HFFc6 (cell line): Measurements from ENCODE around the gene DAP. TPM values are rescaled to one million over a fixed set of nuclear protein-coding genes. Genes with fewer than 3 reads are reported as not detected.

Source experiments
- DNase-seq: peaks from one replicate; pipeline ENCODE4 v3.0.0-alpha.2; 2018
- H3K27ac Mint-ChIP-seq: 2 replicates; pipeline ENCODE4 v1.8.0; 2020; ENCODE audit warnings: mild to moderate bottlenecking, mixed read lengths
- H3K27me3 Mint-ChIP-seq: 2 replicates; pipeline ENCODE4 v1.8.0; 2021; ENCODE audit warnings: mild to moderate bottlenecking, moderate library complexity, mixed read lengths; ENCODE audit not compliant: insufficient read depth
- H3K36me3 Mint-ChIP-seq: 2 replicates; pipeline ENCODE4 v1.8.0; 2021; ENCODE audit warnings: low read depth, mixed read lengths
- H3K4me1 Mint-ChIP-seq: 2 replicates; pipeline ENCODE4 v1.8.0; 2020; ENCODE audit warnings: low read depth, mixed read lengths
- H3K4me3 Mint-ChIP-seq: 2 replicates; pipeline ENCODE4 v1.8.0; 2020; ENCODE audit warnings: mild to moderate bottlenecking, moderate library complexity, mixed read lengths
- H3K9me3 Mint-ChIP-seq: 2 replicates; pipeline ENCODE4 v1.8.0; 2020; ENCODE audit warnings: mild to moderate bottlenecking, mixed read lengths
- CTCF ChIP-seq: fragments of 200-600 bp; sonication (generic); IDR thresholded peaks from 2 replicates; pipeline ENCODE4 v1.5.0; 2021; ENCODE audit warnings: antibody characterized with exemption, mild to moderate bottlenecking
- total RNA-seq, 6 experiments: library from RNA; stranded (reverse); fragmentation: NEBNext Ultra II Directional; extraction: Animal tissue kit (Norgen Biotek cat#: 25700); gene quantifications; 2 replicates in 1 of 6; 3 replicates in 5 of 6; pipeline ENCODE4 v1.2.3, GENCODE V29; 2021

Gene DAP
- total RNA-seq, 6 experiments from 2014 or later, result 255 to 357 (median 285) TPM

- Mint-ChIP-seq H3K36me3 (peaks cover 16% of the 10 kb centered on the region; the same call in 1 of the 2 replicates), H3K4me1 (0 out of 2 replicates have a peak, but pooled peaks cover 6% of the 10 kb centered on the region), H3K9me3 (no peaks in the 10 kb centered on the region), H3K27me3 (no peaks in the 10 kb centered on the region; the same call in none of the 2 replicates), H3K4me3 (no peak overlapping the region), H3K27ac (no peak overlapping the region)
- no peak for TF ChIP-seq CTCF
- no peak for DNase-seq
These were observed 105.7 kb downstream of the DAP start for GRCh38 chr5:10655161-10655971.

GRCh38 chr5:10654566-10654965 is 106.5 kb downstream of the DAP start:
- no peak overlapping the region for H3K4me3 Mint-ChIP-seq
- TF ChIP-seq CTCF, result no peak
- no peaks in the 10 kb centered on the region for H3K9me3 Mint-ChIP-seq
- H3K27me3 Mint-ChIP-seq, result no peaks in the 10 kb centered on the region; the same call in none of the 2 replicates
- 0 out of 2 replicates have a peak, but pooled peaks cover 6% of the 10 kb centered on the region for H3K4me1 Mint-ChIP-seq
- H3K27ac Mint-ChIP-seq, result no peak overlapping the region
- peaks cover 19% of the 10 kb centered on the region; the same call in 1 of the 2 replicates for H3K36me3 Mint-ChIP-seq
- DNase-seq, result no peak

GRCh38 chr5:10653751-10654400 is 107.2 kb downstream of the DAP start:
- H3K9me3 Mint-ChIP-seq, result no peaks in the 10 kb centered on the region
- H3K27me3 Mint-ChIP-seq, result no peaks in the 10 kb centered on the region; the same call in 1 of the 2 replicates
- H3K4me3 Mint-ChIP-seq, result no peak overlapping the region
- no peak overlapping the region for H3K27ac Mint-ChIP-seq
- 0 out of 2 replicates have a peak, but pooled peaks cover 6% of the 10 kb centered on the region for H3K4me1 Mint-ChIP-seq
- no peak for TF ChIP-seq CTCF
- no peak for DNase-seq
- H3K36me3 Mint-ChIP-seq, result peaks cover 19% of the 10 kb centered on the region; the same call in 1 of the 2 replicates

- Mint-ChIP-seq H3K9me3 (no peaks in the 10 kb centered on the region), H3K4me1 (0 out of 2 replicates have a peak, but pooled peaks cover 6% of the 10 kb centered on the region), H3K36me3 (peaks cover 19% of the 10 kb centered on the region; the same call in 1 of the 2 replicates), H3K27me3 (no peaks in the 10 kb centered on the region; the same call in 1 of the 2 replicates), H3K4me3 (no peak overlapping the region), H3K27ac (no peak overlapping the region)
- no peak for TF ChIP-seq CTCF
- no peak for DNase-seq
These were observed 108.0 kb downstream of the DAP start for GRCh38 chr5:10653043-10653442.

- H3K36me3 Mint-ChIP-seq, result peaks cover 19% of the 10 kb centered on the region; the same call in 1 of the 2 replicates
- H3K27ac Mint-ChIP-seq, result no peak overlapping the region
- no peak for DNase-seq
- no peaks in the 10 kb centered on the region; the same call in 1 of the 2 replicates for H3K27me3 Mint-ChIP-seq
- 0 out of 2 replicates have a peak, but pooled peaks cover 6% of the 10 kb centered on the region for H3K4me1 Mint-ChIP-seq
- no peaks in the 10 kb centered on the region for H3K9me3 Mint-ChIP-seq
- no peak overlapping the region for H3K4me3 Mint-ChIP-seq
- TF ChIP-seq CTCF, result no peak
These were observed 108.4 kb downstream of the DAP start for GRCh38 chr5:10652606-10653005.
